RKO (cell line): Measurements from ENCODE around the gene NT5C2.
"Not testable (repeated sequence)": the region's sequence is repeated elsewhere in the genome, so short reads cannot be mapped to it uniquely, and the experiment has no call there.

Experiments used
- DNase-seq: peaks from one replicate; pipeline ENCODE4 v3.0.0-alpha.2; 2016; ENCODE audit warnings: low spot score

Gene NT5C2

DNA sequence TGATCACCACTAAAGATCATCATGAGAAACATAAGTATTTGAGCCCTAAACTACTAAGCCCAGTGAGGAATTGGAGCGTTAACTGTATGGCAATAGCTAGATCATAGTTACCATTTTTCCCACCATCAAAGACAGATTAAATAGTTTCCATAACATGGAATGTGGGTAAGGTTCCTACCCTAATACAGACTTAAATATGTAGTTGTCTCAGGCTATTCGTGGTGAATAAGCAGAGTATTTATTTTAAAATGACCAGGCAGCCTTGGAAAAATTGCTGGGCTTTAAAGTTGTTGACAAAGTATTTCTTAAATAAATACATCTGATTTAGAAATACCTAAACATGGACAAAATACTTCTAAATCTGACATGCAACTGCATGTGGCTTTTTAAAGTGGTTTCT, 106.8 kb downstream of the NT5C2 start:
- no peak for DNase-seq

DNA sequence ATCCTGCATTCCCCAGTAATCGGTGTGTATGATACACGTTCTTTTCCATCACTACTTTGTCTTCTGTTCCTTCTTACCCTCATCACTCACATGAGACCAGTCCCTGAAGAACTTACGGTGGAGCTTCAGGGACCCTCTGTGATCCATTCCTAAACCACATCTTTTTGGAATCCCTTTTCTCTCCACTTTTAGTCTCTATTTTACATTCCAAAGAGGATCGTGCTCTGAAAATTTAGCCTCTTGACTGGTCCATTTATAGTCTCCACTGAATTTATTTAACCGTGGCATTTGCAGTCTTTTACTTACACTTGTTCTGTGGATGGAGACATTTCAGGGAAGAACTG, 109.1 kb downstream of the NT5C2 start:
- no peak for DNase-seq

DNA sequence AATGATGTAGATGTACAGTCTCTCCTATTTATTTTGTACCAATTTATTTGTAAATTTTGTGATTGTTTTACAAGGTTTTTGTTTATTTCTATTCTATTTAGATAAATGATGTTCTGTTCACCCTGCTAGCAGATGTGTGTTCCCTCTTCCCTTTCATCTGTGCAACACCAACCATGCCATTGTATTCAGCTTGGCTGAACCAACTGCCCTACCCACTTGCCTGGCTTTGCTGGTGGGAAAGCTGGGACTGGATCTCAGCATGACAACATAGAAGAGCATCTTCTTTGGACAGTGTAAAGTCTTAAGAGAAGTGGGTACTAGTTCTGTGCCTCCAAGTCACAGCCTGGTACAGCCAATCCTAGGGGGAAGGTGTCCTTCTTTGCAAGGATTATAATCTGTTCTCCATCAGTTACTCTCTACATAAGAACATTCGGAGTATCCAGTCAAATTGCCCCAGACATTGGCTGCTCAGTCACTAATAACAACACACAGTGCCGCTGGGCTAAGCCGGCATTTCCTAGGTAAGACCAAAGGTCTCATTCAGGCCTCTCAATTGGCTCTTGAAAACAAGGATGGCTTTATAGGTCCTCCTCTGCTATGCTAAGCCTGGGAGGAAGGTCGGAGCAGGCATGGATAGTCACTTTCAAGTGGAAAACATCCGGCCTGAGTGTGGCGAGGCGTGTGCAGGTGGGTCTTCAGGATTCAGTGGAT, 109.7 kb downstream of the NT5C2 start:
- no peak for DNase-seq

DNA sequence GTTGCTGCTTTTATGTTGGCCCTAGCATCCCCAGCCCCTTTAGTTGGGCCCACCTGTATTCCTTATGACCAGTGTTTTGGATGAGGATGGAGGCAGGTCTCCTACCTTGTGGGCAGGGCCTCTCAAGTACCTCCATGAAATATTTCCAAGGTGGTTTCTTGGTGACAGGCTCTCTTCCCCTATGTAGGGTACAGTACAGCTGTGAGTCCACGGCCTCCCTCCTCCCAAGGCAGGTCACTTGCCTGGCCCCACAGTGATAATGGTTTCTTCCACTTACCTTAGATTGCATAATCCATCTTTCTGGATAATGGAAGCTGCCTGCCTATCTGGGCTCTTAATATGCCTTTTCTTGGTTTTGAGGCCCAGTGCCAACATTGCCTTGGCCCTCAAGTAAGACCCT, 110.4 kb downstream of the NT5C2 start:
- DNase-seq, result no peak

DNA sequence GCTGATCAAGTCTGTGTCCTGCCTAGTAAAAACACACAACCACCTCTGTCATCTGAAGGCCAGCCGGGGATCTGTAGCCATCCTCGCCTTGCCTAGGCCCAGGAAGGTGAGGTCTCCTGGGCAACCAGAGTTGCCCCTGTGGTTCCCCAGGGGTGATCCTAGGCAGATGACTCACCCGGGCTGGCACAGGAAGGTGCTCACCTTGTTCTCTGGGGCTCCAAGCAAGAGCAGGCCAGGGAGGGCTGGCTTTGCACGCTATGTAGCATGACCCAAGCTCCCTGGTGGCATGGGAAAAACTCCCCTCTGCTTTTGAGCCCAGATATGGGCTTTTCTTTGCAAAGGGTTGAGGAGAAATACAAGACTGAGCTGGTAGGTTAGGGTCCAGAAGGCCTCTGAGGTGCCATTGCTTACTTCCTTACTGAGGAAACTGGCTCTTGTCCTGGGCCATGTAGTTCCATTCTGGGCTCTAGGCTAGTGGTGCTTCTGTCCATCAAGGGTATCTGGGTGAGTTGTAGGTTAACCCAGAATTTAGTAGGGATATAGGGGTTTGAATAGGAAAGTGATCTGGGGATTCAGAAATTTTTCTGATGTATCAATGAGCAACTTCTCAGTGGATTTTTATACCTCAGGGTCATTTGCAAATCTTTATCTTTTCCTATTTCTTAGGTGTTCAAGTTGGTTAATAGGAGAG, 112.0 kb downstream of the NT5C2 start:
- no peak for DNase-seq

DNA sequence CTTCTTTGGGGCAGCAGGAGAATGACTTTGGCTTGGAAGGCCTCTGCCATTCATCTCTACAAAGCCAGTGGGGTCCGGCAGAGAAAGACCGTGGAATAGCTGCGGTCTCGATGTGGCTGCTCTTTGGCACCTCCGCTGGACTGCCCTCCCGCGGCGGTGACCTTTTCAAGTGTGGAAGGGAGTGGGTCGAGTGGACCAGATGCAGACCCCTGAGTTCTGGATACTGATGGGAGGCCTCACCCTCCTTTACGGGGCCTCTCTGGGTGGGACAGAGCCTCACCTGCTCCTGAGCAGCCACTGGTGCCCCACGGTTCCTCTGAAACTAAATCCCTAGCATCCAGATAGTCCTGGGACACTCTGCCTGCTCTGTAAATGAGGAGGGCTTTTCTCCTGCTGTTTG, 113.1 kb downstream of the NT5C2 start:
- no peak for DNase-seq

DNA sequence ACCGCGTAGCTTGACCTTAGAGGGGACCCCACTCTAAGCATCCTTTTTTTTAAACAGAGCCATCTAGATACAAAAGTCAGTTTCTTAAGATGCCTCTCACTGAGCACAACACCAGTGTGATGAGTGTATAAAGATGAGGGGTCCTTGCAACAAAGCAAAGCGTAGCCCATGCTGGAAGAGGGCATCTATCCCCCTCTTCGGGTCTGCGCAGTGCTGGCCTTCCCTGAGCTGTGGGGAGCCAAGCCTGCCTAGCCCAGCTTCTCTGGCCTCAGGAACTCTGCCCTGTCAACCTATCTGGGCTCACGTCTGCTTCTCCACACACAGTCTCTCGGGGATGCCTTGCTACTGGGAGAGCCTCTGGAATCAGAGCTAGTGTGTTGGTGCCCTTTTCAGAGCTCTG, 114.0 kb downstream of the NT5C2 start:
- DNase-seq, result no peak

DNA sequence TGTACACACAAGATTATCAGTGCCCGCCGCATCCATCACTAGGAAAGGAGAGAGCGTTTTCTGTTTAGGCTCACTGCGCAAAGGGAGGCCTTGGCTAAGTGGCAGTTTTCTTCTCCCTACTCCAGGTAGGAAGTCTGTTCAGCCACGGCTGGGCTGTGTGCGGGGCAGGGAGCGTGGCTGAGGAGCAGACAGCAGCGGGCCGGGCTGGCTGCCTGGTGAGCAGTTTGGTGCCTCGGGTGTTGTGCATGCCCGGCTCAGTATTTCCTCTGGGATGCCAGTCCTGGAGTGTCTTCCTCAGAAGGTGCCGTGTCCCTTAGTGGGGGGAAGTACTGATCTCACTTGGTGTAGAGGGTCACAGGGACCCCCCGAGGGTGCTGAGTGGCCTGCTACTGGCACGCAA, 114.4 kb downstream of the NT5C2 start:
- no peak for DNase-seq

DNA sequence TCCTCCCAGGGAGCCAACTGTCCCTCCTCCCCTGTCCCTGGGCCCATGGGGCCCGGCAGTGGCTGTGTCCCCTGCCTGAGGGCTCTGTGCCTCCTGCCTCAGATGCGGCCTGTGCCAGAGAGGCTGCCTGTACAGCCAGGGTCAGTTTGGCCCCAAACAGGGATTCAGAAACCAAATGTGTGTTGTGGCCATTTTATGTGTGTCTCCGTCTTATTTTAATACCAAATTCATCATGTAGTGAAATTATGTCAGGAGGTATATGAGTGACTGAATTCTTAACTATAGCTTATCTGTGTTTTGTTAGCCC, 114.8 kb downstream of the NT5C2 start:
- DNase-seq, result no peak

DNA sequence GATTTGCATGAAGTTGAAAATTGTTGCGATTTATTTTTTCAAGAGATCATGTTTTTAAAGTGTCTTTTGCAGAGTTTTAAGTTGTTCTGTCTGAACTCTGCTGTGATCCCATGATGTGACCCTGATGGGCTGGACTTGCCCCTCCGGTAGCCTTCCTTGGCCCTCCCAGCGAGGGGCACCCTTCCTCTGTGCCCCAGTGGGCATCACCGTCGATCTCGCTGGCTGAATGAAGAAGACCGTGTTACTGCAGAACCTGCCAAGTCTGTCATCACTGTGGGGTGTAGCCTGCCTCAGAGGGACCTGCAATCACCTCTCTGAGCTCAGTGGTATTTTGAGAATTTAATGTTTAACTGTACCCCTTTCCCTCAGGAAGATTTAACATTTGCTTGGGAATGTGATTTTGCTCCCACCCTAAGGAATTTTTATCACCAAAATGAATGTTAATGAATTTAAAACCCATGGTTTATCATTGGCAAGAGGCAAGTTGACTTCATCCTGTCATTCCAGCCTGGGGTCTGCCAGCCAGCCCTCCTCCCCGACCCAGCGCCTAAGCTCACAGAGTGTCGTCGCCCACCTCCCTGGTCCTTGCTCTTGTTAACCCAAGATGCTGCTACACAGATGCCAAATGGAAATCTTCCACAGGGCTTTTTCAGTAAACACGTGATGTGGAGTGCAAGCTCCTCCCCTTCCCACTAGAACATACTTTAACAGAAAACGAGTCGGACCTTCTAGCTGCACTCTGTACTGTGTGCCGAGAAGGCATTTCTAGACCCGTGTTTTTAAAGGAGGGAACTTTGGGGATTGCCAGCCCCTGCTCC, 115.4 kb downstream of the NT5C2 start:
- no peak for DNase-seq

DNA sequence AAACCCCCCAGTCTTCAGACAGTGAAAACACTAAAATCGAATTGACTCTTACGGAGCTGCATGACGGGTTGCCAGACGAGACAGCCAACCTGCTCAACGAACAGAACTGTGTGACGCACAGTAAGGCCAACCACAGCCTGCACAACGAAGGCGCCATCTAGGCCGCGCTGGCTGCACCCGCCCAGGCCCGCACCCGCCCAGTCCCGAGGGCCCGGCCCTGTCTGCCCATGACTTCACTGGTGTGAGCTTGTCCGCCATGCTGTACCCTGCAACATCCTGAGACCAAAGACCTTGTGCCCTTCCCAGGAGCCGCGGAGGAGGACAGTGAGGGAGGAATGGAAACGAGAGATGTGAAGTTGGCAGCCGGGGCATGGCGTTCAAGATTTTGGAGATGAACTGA, 116.1 kb downstream of the NT5C2 start:
- DNase-seq, result no peak

DNA sequence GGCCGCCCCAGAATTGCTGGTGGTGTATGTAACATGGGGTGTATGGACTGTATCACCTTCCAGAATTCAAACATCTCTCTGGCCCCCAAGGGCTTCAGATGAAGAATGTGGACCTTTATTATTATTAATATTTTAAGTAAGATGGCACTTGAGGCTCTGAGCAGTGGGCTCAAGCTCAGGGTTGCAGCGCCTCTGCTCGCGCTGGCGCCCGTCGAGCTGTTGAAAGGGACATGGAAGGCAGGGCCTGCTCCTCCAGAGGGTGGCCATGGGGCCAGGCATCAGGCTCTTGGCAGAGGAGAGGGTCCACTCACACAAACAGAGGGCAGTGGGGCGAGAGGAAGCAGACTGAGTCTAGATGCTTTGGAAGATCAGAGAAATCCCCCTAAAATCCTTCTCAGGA, 120.2 kb downstream of the NT5C2 start:
- DNase-seq, result no peak

DNA sequence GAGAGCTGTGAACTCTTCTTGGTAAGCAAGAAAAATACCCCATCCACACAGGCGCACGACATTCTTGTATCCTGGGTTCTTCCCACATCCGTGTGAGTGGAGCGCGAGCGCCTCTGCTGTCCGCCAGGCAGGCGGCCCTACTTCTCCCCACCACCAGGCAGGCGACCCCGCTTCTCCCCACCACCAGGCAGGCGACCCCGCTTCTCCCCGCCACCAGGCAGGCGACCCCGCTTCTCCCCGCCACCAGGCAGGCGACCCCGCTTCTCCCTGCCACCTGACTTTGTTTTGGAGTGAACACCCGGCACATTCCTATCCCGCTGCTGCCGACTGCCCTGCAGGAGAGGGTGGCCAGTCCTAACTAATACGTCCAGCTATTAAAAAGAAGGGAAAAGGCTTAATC, 120.8 kb downstream of the NT5C2 start:
- DNase-seq, result no peak

DNA sequence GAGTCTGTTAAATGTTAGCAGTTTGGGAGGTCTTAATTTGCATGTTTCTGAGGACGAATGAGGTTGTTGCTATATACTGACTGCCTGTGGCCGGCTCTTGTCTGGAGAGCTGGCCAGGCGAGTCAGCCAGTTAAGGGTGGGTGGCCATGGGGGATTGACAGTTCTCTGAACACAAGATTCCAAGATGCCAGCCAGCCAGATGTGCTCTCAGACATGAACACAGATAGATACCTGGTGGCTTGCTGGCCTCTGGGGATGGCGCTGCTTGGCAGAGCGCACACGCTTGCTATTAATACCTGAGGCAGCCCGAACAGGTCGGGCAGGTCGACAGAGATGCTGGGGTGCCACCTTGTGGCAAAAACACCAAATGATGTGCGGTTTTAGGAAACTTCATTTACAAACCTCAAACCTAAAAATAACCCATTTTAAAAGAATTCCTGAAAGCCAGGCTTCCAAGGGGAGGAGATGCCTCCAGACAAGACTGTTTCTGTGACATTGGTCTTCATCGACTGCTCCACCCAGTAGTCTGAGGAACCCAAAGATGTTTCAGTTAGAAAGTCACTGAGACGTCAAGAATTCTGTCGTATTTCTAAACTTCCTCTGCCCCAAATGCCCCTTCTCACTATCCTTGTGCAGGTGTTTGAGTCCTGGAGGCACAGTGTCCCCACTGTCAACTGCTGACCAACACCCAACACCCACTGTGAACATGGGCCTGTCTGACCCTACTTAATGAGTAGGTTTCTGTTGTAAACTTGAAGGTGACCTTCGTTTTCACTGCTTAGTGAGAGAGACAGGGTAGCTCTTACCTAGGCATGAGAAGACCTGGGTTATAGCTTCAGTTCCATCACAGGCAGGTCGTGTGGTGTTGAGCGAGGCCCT, 123.4 kb downstream of the NT5C2 start:
- DNase-seq, result peak; percentile 35

DNA sequence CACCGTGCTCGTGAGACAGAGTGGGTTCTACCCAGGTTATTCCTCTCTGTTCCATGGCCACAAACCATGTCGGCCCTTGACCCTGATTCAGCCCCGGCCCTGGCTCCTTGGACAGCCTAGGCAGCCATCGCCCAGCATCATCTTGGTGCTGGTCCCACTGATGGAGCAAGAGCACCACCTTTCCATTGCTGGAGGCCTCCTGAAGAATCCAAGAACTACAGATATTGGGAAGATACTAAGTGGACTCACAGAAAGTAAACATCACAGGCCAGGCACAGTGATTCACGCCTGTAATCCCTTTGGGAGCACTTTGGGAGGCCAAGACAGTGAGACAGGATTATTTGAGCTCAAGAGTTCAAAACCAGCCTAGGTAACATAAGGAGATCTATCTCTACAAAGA, 125.1 kb downstream of the NT5C2 start:
- no peak for DNase-seq

DNA sequence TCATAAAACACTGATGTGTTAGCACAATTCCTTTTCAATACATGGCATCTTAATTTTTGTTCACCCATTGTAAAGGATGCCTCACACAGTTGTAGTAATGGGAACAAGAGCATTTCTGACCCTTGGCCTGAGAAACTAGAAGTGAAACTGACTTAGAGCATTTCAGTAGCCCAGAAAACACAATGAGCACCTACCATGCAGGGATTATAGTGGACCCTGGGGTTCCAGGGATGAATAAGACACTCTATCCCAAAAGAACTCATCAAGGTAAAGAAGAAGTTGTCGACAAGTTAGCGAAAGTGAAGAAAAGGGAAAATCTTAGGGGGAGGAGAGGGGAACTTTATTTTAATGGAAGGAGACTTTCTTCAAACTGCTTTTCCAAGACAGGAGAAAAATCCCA, 125.6 kb downstream of the NT5C2 start:
- DNase-seq, result no peak

DNA sequence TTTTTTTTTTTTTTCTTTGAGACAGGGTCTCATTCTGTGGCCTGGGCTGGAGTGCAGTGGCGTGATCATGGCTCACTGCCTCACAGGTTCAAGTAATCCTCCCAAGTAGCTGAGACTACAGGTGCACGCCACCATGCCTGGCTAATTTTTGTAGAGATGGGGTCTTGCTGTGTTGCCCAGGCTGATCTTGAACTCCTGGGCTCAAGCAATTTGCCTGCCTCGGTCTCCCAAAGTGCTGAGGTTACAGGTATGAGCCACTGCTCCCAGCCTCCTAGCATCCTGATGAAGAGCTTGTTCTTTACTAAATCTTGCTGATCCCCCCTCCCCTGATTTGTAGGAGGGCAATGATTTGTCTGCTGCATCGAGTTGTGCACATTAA, 126.0 kb downstream of the NT5C2 start:
- DNase-seq, result not testable (repeated sequence)

DNA sequence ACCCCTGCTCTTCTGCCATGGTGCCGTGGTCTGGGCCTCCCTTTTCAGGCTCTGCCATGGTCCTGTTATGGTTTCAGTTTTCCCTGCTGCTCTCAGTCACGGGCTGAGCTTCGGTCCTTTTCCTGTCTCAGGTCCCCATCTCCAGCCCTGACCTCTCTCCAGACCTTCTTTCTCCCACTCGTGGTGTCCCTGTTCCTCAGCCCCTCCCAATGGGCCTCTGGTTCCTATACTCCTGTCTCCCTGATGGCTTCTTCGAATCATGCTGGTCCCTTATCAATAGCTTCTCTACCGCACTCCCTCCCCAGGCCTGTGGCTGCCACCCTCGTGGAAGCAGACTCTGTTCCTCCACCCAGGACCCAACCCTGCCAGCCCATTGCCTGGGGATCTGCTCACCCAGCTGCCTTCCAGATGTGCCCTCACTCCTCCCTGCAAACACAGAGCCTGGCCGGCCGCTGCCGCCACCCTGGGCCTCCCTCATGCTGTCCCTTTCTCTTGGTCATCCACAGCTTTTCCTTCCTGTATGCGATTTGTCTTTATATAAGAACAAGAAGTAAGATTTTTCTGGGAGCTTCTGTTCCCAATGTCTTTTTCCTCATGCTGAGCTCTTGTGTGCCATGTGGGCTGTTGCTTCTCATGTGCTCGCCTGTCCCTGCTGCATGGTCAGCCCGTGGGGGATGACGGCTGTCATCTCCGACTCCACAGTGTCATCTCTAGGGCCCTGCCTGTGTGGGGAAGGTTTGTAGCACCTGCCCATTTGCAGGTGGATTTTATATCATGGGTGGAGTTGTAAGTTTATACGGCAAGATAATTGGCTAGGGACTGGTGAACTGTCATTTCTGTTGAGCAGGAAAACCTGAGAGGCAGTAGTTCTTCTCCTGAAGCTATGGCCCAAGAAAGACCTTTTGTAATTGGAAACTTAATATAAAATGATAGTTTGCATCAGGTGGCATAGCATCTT, 126.7 kb downstream of the NT5C2 start:
- DNase-seq, result no peak

DNA sequence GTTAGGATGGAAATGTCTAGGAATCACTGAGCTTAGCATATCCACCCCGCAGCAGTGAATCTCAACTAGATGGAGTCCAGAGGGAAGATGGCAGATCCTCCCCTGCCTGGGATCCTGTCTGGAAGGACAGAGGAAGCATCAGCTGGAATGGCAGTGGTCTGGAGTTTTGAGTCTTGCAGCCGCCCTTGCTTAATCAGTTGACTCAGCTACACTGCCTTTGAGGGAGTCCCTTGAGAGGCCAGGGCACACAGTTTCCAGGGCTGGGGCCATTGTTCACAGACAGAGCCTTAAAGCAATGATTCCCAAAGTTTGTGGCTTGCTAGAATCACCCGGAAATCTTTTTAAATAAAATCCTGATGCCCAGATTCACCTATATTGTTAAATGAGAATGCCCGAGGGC, 128.1 kb downstream of the NT5C2 start:
- DNase-seq, result no peak

DNA sequence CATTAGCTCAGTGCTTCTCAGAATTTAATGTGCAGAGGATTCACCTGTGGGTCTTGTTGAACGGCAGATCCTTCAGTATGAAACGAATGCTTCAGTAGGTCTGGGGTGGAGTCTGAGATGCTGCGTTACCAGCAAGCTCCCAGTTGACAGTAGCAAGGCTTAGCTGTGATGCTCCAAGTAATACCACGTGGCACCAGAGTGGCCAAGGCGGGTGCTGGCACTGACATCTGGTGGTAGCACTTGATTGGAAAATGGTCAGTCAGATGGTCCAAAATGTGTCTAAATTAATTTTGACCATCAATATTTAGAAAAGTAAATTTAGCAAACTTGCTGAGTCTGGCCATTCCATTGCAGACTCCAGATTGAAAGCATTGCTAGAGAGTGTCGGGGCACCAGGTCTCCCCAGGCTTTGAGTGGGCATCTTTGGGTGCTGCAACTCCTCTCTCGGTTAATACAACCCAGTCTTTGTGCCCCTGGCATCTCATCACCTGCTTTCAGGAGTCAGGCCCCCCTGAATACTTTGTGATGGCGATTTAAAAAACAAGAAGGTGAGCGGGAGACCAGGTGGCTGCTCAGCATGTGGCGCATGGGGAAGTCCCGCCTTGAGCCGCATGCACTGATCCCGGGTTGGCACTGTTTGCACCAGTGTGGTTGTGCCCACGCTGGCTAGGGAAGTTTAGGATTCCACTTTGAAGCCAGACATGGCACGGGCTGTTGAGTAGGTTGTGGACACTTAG, 130.1 kb downstream of the NT5C2 start:
- DNase-seq, result peak; percentile 23

DNA sequence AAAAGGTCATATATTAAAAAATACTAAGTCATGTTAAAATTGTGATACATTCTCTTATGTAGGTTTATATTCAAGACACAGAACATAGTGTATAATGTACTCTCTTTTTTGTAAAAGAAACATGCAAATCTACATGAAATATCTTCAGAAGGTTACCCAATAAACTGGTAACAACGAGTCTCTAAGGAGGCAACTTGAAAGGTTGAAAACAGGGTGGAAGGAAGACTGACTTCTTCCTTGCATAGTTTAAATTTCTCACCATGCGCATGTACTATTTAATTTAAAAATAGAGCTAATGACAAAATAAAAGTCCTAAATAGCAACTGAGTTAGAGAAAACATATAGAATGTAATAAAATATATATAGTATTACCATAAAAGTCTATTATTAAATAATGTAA, 132.5 kb downstream of the NT5C2 start:
- no peak for DNase-seq
